Measurements from ENCODE around the gene ELN. TPM values are rescaled to one million over a fixed set of nuclear protein-coding genes. Genes with fewer than 3 reads are reported as not detected.
A peak's percentile ranks its signal among the peaks of the same experiment; 100 is the strongest.

The ELN gene
- polyA plus RNA-seq, 1 experiment = 619 TPM

DNA sequence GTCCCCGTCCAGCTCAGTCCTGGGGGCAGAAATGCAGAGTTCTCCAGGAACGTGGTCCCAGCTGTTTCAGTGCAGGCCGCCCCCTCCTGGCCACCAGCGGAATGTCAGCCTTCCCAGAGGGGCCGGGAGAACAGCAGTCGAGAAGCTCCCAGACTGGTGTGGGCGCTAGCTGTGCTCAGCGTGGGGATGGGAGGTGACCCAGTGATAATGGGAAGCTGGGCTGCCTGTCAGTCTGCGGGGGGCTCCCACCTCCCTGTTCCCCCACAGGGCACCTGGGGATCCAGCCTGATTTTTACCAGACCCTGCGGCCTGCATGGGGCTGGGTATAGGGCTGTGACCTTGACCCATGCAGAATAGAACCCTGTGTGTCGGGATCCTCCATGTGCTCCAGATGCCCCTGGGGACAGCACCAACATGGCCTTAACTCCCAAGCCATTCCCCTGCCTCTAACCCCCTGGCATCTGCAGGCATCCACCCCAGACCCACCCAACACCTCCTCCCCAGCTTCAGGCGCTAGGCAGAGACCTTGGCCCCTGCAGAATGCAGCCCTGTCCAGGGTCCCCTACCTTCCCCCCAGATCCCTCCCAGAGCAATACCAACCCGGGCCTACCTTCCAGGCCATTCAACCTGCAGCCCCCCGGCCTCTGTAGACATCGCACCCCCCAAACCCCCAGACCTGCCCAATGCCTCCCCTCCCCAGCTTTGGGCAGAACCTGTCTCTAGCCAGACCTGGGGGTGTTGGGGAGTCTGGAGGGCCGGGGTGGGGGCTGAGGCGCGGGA, 880 bp upstream of the ELN start:
- no peaks in the 10 kb centered on the region for H3K27me3 ChIP-seq (ENCODE audit: control insufficient read depth, insufficient read depth, low read length)
- no peaks in the 10 kb centered on the region for H3K36me3 ChIP-seq (ENCODE audit: control insufficient read depth, insufficient read depth, low read length)
- POLR2A ChIA-PET = no interaction called here
- CTCF ChIA-PET = interaction anchor here (0.5 to 5.3 kb wide), 48 partner anchors 8 to 367 kb away, joined by 3 to 43 read pairs (median 6); no protein-coding TSS in a partner anchor
- no peak for DNase-seq (ENCODE audit: low read depth)
- TF ChIP-seq, protein P1, sequence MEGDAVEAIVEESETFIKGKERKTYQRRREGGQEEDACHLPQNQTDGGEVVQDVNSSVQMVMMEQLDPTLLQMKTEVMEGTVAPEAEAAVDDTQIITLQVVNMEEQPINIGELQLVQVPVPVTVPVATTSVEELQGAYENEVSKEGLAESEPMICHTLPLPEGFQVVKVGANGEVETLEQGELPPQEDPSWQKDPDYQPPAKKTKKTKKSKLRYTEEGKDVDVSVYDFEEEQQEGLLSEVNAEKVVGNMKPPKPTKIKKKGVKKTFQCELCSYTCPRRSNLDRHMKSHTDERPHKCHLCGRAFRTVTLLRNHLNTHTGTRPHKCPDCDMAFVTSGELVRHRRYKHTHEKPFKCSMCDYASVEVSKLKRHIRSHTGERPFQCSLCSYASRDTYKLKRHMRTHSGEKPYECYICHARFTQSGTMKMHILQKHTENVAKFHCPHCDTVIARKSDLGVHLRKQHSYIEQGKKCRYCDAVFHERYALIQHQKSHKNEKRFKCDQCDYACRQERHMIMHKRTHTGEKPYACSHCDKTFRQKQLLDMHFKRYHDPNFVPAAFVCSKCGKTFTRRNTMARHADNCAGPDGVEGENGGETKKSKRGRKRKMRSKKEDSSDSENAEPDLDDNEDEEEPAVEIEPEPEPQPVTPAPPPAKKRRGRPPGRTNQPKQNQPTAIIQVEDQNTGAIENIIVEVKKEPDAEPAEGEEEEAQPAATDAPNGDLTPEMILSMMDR (IDR thresholded peaks at IDR 0.05; ENCODE audit: insufficient read depth, low read depth, low read length) = peak; percentile 96
- no peak overlapping the region for H3K4me3 ChIP-seq (ENCODE audit: low read depth, low read length)

DNA sequence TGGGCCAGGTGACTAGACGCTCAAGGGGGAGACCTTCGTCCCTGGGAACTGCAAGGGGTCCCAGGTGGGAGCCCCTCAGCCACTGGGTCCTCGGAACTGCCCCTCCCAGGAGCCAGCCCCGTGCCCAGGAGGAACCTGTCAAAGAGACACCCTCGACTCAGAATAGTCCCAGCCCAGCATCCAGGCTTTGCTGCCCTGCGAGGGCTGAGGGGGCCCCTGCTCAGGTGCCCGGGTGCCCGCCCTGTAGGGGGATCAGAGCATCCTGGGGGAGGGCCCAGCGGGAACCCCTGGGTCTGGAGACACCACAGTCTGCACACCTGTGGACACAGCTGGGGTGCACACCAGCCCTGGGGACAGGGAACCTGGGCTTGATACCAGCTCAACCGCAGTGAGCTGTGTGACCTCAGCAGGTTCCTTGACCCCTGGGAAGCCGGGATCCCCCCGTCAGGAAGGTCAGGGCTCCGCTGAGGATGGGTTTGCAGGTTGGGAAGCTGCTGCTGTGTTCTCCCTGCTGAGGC, 407 bp downstream of the ELN start:
- DNase-seq (ENCODE audit: low read depth) = no peak
- CTCF ChIA-PET = interaction anchor here (1.0 to 5.3 kb wide), 10 partner anchors 9 to 176 kb away, joined by 3 to 43 read pairs (median 14); no protein-coding TSS in a partner anchor
- H3K4me3 ChIP-seq (ENCODE audit: low read depth, low read length) = peak overlapping the region; percentile 45

DNA sequence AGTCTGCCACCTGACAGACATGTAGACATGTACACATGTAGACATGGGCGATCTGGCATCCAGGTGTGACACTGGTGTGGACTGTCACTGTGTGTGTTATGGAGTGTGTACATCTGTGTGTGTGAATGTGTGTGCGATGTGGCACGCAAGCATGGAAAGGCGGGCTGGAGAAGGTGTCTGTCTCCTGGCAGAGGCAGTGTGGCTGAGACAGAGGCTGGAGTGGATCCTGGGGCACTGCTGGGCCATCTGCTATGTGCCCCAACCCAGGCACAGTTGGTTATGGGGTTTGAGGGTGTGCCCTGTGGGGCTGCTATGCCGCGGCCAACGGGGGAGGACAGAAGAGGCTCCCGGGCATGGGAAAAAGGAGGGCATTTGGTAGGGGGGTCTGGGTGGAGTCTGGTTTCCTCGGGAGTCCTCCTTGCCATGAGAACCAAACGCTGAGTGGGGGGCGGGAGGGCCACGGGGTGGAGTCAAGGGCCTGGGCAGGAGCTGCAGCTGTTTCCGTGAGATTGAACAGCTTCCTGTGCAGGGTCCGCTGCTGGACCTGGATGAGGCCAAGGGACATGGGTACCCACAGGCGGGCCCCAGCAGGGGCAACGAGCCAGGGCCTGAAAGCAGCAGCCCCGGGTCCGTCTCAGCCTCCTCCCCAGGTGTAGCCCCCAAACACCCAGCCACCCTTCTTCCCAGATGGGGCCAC, 1.3 kb downstream of the ELN start:
- CTCF ChIA-PET = interaction anchor here (0.6 to 5.3 kb wide), 7 partner anchors 10 to 164 kb away, joined by 3 to 34 read pairs (median 3); no protein-coding TSS in a partner anchor
- no peaks in the 10 kb centered on the region for H3K27me3 ChIP-seq (ENCODE audit: control insufficient read depth, insufficient read depth, low read length)
- POLR2A ChIA-PET = no interaction called here
- no peaks in the 10 kb centered on the region; the same call in 1 of the 2 replicates for H3K36me3 ChIP-seq (ENCODE audit: control insufficient read depth, insufficient read depth, low read length)
- peak overlapping the region; percentile 45 for H3K4me3 ChIP-seq (ENCODE audit: low read depth, low read length)
- TF ChIP-seq, protein P1 (IDR thresholded peaks at IDR 0.05; ENCODE audit: insufficient read depth, low read depth, low read length) = no peak
- no peak for DNase-seq (ENCODE audit: low read depth)

More for the DNA sequence above, 407 bp downstream of the ELN start:
- Histone ChIP-seq H3K27me3 (ENCODE audit: control insufficient read depth, insufficient read depth, low read length) (no peaks in the 10 kb centered on the region), H3K36me3 (ENCODE audit: control insufficient read depth, insufficient read depth, low read length) (no peaks in the 10 kb centered on the region; the same call in 1 of the 2 replicates)
- POLR2A ChIA-PET = interaction anchor here (0.7 kb wide), 1 partner anchor 10 kb away, joined by 3 read pairs; no protein-coding TSS in a partner anchor
- TF ChIP-seq, protein P1 (IDR thresholded peaks at IDR 0.05; ENCODE audit: insufficient read depth, low read depth, low read length) = no peak

DNA sequence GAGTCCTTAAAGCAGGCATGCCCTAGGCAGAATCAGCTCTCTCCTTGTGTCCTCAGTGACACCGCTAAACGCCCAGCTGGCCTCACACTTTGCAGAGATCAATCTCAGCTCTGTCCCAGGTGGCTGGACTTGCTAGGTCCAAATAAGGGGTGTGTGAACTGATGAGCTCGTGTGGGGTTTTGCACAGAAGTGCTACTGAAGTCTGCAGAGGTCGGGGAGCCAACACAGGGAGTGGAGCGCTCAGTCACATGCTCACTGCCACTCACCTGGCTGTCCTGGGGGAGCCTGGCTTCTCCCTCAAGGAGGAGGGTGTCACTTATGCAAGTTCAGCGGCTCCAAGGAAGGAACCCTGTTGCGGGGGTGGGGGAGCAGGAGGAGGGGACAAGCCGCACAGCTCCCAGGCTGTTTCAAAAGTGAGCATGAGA, 2.0 kb downstream of the ELN start:
- TF ChIP-seq, protein P1 (IDR thresholded peaks at IDR 0.05; ENCODE audit: insufficient read depth, low read depth, low read length) = no peak
- no peak for DNase-seq (ENCODE audit: low read depth)
- no peaks in the 10 kb centered on the region for H3K27me3 ChIP-seq (ENCODE audit: control insufficient read depth, insufficient read depth, low read length)
- ChIA-PET POLR2A (no interaction called here), CTCF (interaction anchor here (0.6 to 5.3 kb wide), 5 partner anchors 9 to 165 kb away, joined by 3 to 34 read pairs (median 3); no protein-coding TSS in a partner anchor)
- H3K4me3 ChIP-seq (ENCODE audit: low read depth, low read length) = peak overlapping the region; percentile 45
- H3K36me3 ChIP-seq (ENCODE audit: control insufficient read depth, insufficient read depth, low read length) = no peaks in the 10 kb centered on the region; the same call in 1 of the 2 replicates
